ENCODE results near the gene ENKUR. TPM values are rescaled to one million over a fixed set of nuclear protein-coding genes. Genes with fewer than 3 reads are reported as not detected.

ENKUR gene
- total and polyA plus RNA-seq, 2 experiments from 2014 or later: 0.11 TPM; not detected in 1

- Histone ChIP-seq H3K36me3 (ENCODE audit: low read depth) (no peaks in the 10 kb centered on the region), H3K9me2 (ENCODE audit: insufficient read depth) (no peaks in the 10 kb centered on the region), H3K79me2 (ENCODE audit: insufficient read depth) (no peaks in the 10 kb centered on the region), H3K9ac (no peak overlapping the region), H3K27me3 (replicated peaks; ENCODE audit: insufficient read depth) (no peaks in the 10 kb centered on the region), H4K20me1 (ENCODE audit: insufficient read depth) (no peaks in the 10 kb centered on the region), H3K4me3 (no peak overlapping the region), H3K4me2 (ENCODE audit: unreplicated experiment) (no peak overlapping the region), H2AFZ (no peak overlapping the region), H3K9me3 (ENCODE audit: low read depth) (no peaks in the 10 kb centered on the region), H3K27ac (no peak overlapping the region), H3F3A (ENCODE audit: insufficient read depth) (no peaks in the 10 kb centered on the region), H3K4me1 (ENCODE audit: insufficient read depth) (peaks cover 8% of the 10 kb centered on the region)
- in situ Hi-C loops (cut with MboI): no loop called here
- no peak for DNase-seq
- no peak for TF ChIP-seq EZH2 (IDR thresholded peaks at IDR 0.05; ENCODE audit: insufficient read depth, poor library complexity, severe bottlenecking)
- no peak for TF ChIP-seq EZH2phosphoT487 (IDR thresholded peaks at IDR 0.05; ENCODE audit: insufficient read depth, low read depth)
- 94 to 95% methylated on average over 7 of the region's 7 CpGs for WGBS, 2 experiments (ENCODE audit: low coverage in 1 of 2, low lambda C conversion rate in 2 of 2, missing lambda C conversion rate in 2 of 2)
Measured at GRCh38 chr10:24968349-24968748, 47.6 kb downstream of the ENKUR start.

GRCh38 chr10:24966962-24967481 lies 48.9 kb downstream of the ENKUR start:
- H3K4me3 ChIP-seq: no peak overlapping the region
- no peaks in the 10 kb centered on the region for H3K9me3 ChIP-seq (ENCODE audit: low read depth)
- no peaks in the 10 kb centered on the region for H3K27me3 ChIP-seq (replicated peaks; ENCODE audit: insufficient read depth)
- no peak overlapping the region for H2AFZ ChIP-seq
- H3K9me2 ChIP-seq (ENCODE audit: insufficient read depth): 0 out of 2 replicates have a peak, but pooled peaks cover 3% of the 10 kb centered on the region
- H3K4me2 ChIP-seq (ENCODE audit: unreplicated experiment): no peak overlapping the region
- H4K20me1 ChIP-seq (ENCODE audit: insufficient read depth): no peaks in the 10 kb centered on the region
- in situ Hi-C loops (cut with MboI): no loop called here
- no peaks in the 10 kb centered on the region for H3F3A ChIP-seq (ENCODE audit: insufficient read depth)
- no peaks in the 10 kb centered on the region for H3K79me2 ChIP-seq (ENCODE audit: insufficient read depth)
- no peaks in the 10 kb centered on the region for H3K36me3 ChIP-seq (ENCODE audit: low read depth)
- TF ChIP-seq EZH2 (IDR thresholded peaks at IDR 0.05; ENCODE audit: insufficient read depth, poor library complexity, severe bottlenecking) (no peak), EZH2phosphoT487 (IDR thresholded peaks at IDR 0.05; ENCODE audit: insufficient read depth, low read depth) (no peak)
- no peak overlapping the region for H3K27ac ChIP-seq
- WGBS, 2 experiments (ENCODE audit: low coverage in 1 of 2, low lambda C conversion rate in 2 of 2, missing lambda C conversion rate in 2 of 2): 87 to 88% methylated on average over 5 of the region's 5 CpGs
- DNase-seq: no peak
- H3K4me1 ChIP-seq (ENCODE audit: insufficient read depth): peaks cover 8% of the 10 kb centered on the region
- H3K9ac ChIP-seq: no peak overlapping the region

GRCh38 chr10:24965051-24965450 lies 50.9 kb downstream of the ENKUR start:
- Histone ChIP-seq H3F3A (ENCODE audit: insufficient read depth) (0 out of 2 replicates have a peak, but pooled peaks cover under 1% of the 10 kb centered on the region), H3K9ac (no peak overlapping the region), H3K27ac (no peak overlapping the region), H3K4me3 (no peak overlapping the region), H3K79me2 (ENCODE audit: insufficient read depth) (no peaks in the 10 kb centered on the region), H3K9me2 (ENCODE audit: insufficient read depth) (0 out of 2 replicates have a peak, but pooled peaks cover 3% of the 10 kb centered on the region), H3K4me1 (ENCODE audit: insufficient read depth) (peaks cover 5% of the 10 kb centered on the region), H2AFZ (no peak overlapping the region), H3K9me3 (ENCODE audit: low read depth) (no peaks in the 10 kb centered on the region), H4K20me1 (ENCODE audit: insufficient read depth) (no peaks in the 10 kb centered on the region), H3K4me2 (ENCODE audit: unreplicated experiment) (no peak overlapping the region), H3K27me3 (replicated peaks; ENCODE audit: insufficient read depth) (no peaks in the 10 kb centered on the region), H3K36me3 (ENCODE audit: low read depth) (no peaks in the 10 kb centered on the region)
- TF ChIP-seq EZH2 (IDR thresholded peaks at IDR 0.05; ENCODE audit: insufficient read depth, poor library complexity, severe bottlenecking): no peak
- no peak for TF ChIP-seq EZH2phosphoT487 (IDR thresholded peaks at IDR 0.05; ENCODE audit: insufficient read depth, low read depth)
- 99 to 100% methylated on average over 3 of the region's 3 CpGs for WGBS, 2 experiments (ENCODE audit: low coverage in 1 of 2, low lambda C conversion rate in 2 of 2, missing lambda C conversion rate in 2 of 2)
- in situ Hi-C loops (cut with MboI): no loop called here
- no peak for DNase-seq

- no peak overlapping the region for H3K27ac ChIP-seq
- 0 out of 2 replicates have a peak, but pooled peaks cover 3% of the 10 kb centered on the region for H3K9me2 ChIP-seq (ENCODE audit: insufficient read depth)
- no peak overlapping the region for H3K4me2 ChIP-seq (ENCODE audit: unreplicated experiment)
- in situ Hi-C loops (cut with MboI): no loop called here
- H4K20me1 ChIP-seq (ENCODE audit: insufficient read depth): no peaks in the 10 kb centered on the region
- peaks cover 10% of the 10 kb centered on the region for H3K4me1 ChIP-seq (ENCODE audit: insufficient read depth)
- H3K9me3 ChIP-seq (ENCODE audit: low read depth): no peaks in the 10 kb centered on the region
- 55 to 60% methylated on average over 5 of the region's 5 CpGs for WGBS, 2 experiments (ENCODE audit: low coverage in 1 of 2, low lambda C conversion rate in 2 of 2, missing lambda C conversion rate in 2 of 2)
- no peak for TF ChIP-seq EZH2 (IDR thresholded peaks at IDR 0.05; ENCODE audit: insufficient read depth, poor library complexity, severe bottlenecking)
- TF ChIP-seq EZH2phosphoT487 (IDR thresholded peaks at IDR 0.05; ENCODE audit: insufficient read depth, low read depth): no peak
- no peak overlapping the region for H2AFZ ChIP-seq
- no peaks in the 10 kb centered on the region for H3K27me3 ChIP-seq (replicated peaks; ENCODE audit: insufficient read depth)
- DNase-seq: no peak
- no peaks in the 10 kb centered on the region for H3K79me2 ChIP-seq (ENCODE audit: insufficient read depth)
- H3F3A ChIP-seq (ENCODE audit: insufficient read depth): peaks cover 15% of the 10 kb centered on the region
- H3K36me3 ChIP-seq (ENCODE audit: low read depth): no peaks in the 10 kb centered on the region
- no peak overlapping the region for H3K9ac ChIP-seq
- H3K4me3 ChIP-seq: no peak overlapping the region
Measured at GRCh38 chr10:24963521-24964041, 52.4 kb downstream of the ENKUR start.
